IMR-90 (cell line): ENCODE data around the gene TMEM176A. TPM values are rescaled to one million over a fixed set of nuclear protein-coding genes. Genes with fewer than 3 reads are reported as not detected.

Source experiments
- ATAC-seq: fragments of 200-7000 bp; cut with Tn5 transposase; 2 replicates; pipeline ENCODE4 v1.9.1; 2020; ENCODE audit warnings: low read depth, mild to moderate bottlenecking, moderate library complexity
- BruUV-seq: library from RNA; stranded (reverse); fragments of 400-500 nt; replicated peaks from 2 replicates; lab custom pipeline; 2021; lab: Mats Ljungman, UMichigan
- CTCF ChIA-PET: fragments of 300-600 bp; formaldehyde crosslinking; extraction: SDS; loops from one replicate; lab custom pipeline; 2021; ENCODE audit warnings: antibody characterized with exemption; lab: Yijun Ruan, JAX
- POLR2A ChIA-PET: fragments of 300-600 bp; sonication (Branson Sonifier 250); formaldehyde crosslinking; loops from one replicate; lab custom pipeline; 2022; ENCODE audit warnings: antibody characterized with exemption; ENCODE audit not compliant: unreplicated experiment; lab: Charles Lee
- DNase-seq: peaks from one replicate; pipeline ENCODE4 v3.0.0; 2013
- H2AFZ ChIP-seq: replicated peaks from 2 replicates; pipeline ENCODE3; 2013; ENCODE audit warnings: low read length, mild to moderate bottlenecking; ENCODE audit not compliant: poor library complexity
- H2AK5ac ChIP-seq: 2 replicates; pipeline ENCODE4 v1.6.1; 2013; ENCODE audit warnings: low read depth, low read length, inconsistent platforms
- H2AK9ac ChIP-seq: replicated peaks from 2 replicates; pipeline ENCODE3; 2013; ENCODE audit warnings: mild to moderate bottlenecking, low read depth, low read length, moderate library complexity; ENCODE audit not compliant: poor library complexity
- H2BK120ac ChIP-seq: 2 replicates; pipeline ENCODE4 v1.6.1; 2013; ENCODE audit warnings: low read depth, low read length, inconsistent platforms
- H2BK15ac ChIP-seq: 3 replicates; pipeline ENCODE4 v1.6.1; 2013; ENCODE audit warnings: low read depth, low read length, inconsistent platforms
- H2BK20ac ChIP-seq: 2 replicates; pipeline ENCODE4 v1.6.1; 2013; ENCODE audit warnings: low read depth, mild to moderate bottlenecking, inconsistent platforms, low read length, moderate library complexity
- H2BK5ac ChIP-seq: 2 replicates; pipeline ENCODE4 v1.6.1; 2013; ENCODE audit warnings: mild to moderate bottlenecking, low read depth, low read length, inconsistent platforms; ENCODE audit not compliant: poor library complexity, severe bottlenecking
- H3K14ac ChIP-seq: replicated peaks from 2 replicates; pipeline ENCODE4 v1.6.1; 2013; ENCODE audit warnings: low read depth, low read length, inconsistent platforms
- H3K18ac ChIP-seq: 2 replicates; pipeline ENCODE4 v1.6.1; 2013; ENCODE audit warnings: low read depth, low read length, control low read depth
- H3K23ac ChIP-seq: 2 replicates; pipeline ENCODE4 v1.6.1; 2013; ENCODE audit warnings: low read depth, low read length, inconsistent platforms
- H3K27ac ChIP-seq: 2 replicates; pipeline ENCODE4 v1.5.1; 2013; ENCODE audit warnings: mild to moderate bottlenecking, control low read depth, low read length; ENCODE audit not compliant: insufficient read depth
- H3K27me3 ChIP-seq: 2 replicates; pipeline ENCODE4 v1.6.1; 2013; ENCODE audit warnings: low read length; ENCODE audit not compliant: control insufficient read depth, insufficient read depth
- H3K36me3 ChIP-seq: 2 replicates; pipeline ENCODE4 v1.6.1; 2013; ENCODE audit warnings: low read length, mixed read lengths; ENCODE audit not compliant: control insufficient read depth, insufficient read depth
- H3K4ac ChIP-seq: 2 replicates; pipeline ENCODE4 v1.6.1; 2013; ENCODE audit warnings: low read depth, low read length, inconsistent platforms
- H3K4me1 ChIP-seq: 2 replicates; pipeline ENCODE4 v1.6.1; 2013; ENCODE audit warnings: low read length, mixed read lengths; ENCODE audit not compliant: control insufficient read depth, insufficient read depth
- H3K4me2 ChIP-seq: 2 replicates; pipeline ENCODE4 v1.6.1; 2013; ENCODE audit warnings: low read depth, mild to moderate bottlenecking, control low read depth, low read length, moderate library complexity
- H3K4me3 ChIP-seq: 2 replicates; pipeline ENCODE4 v1.5.1; 2013; ENCODE audit warnings: low read depth, mild to moderate bottlenecking, control low read depth, low read length, moderate library complexity; ENCODE audit not compliant: insufficient read depth
- H3K56ac ChIP-seq: 2 replicates; pipeline ENCODE4 v1.6.1; 2013; ENCODE audit warnings: low read length, inconsistent platforms; ENCODE audit not compliant: insufficient read depth; ENCODE audit errors: extremely low read depth
- H3K79me1 ChIP-seq, 2 experiments: 2 replicates each; pipeline ENCODE4 v1.6.1; 2013; ENCODE audit warnings: low read length in 2 of 2, inconsistent platforms in 1 of 2, low read depth in 1 of 2
- H3K9ac ChIP-seq: 2 replicates; pipeline ENCODE4 v1.6.1; 2013; ENCODE audit warnings: low read depth, low read length, control low read depth
- H3K9me1 ChIP-seq: 2 replicates; pipeline ENCODE4 v1.6.1; 2013; ENCODE audit warnings: low read length, inconsistent platforms; ENCODE audit not compliant: insufficient read depth
- H3K9me3 ChIP-seq: 2 replicates; pipeline ENCODE4 v1.6.1; 2013; ENCODE audit warnings: low read length; ENCODE audit not compliant: control insufficient read depth, insufficient read depth
- H4K20me1 ChIP-seq: 2 replicates; pipeline ENCODE4 v1.6.1; 2013; ENCODE audit warnings: low read length, inconsistent platforms; ENCODE audit not compliant: insufficient read depth
- H4K5ac ChIP-seq: 2 replicates; pipeline ENCODE4 v1.6.1; 2013; ENCODE audit warnings: mild to moderate bottlenecking, low read depth, low read length, control low read depth
- H4K8ac ChIP-seq, 2 experiments: 2 replicates each; pipeline ENCODE4 v1.6.1; 2013; ENCODE audit warnings: low read depth in 2 of 2, low read length in 2 of 2, control low read depth in 1 of 2, inconsistent platforms in 1 of 2
- H4K91ac ChIP-seq: 2 replicates; pipeline ENCODE4 v1.6.1; 2013; ENCODE audit warnings: low read depth, low read length, inconsistent platforms; ENCODE audit not compliant: insufficient read depth
- CEBPB ChIP-seq: IDR thresholded peaks from 2 replicates; pipeline ENCODE4 v1.6.1; 2012; ENCODE audit warnings: low read depth, low read length, improper control_type of control experiment
- CHD1 ChIP-seq: IDR thresholded peaks from 2 replicates; pipeline ENCODE4 v1.6.1; 2012; ENCODE audit warnings: low read depth, low read length, improper control_type of control experiment
- FOS ChIP-seq: fragments of 150-350 bp; IDR thresholded peaks from 2 replicates; pipeline ENCODE4 v1.6.1; 2016; ENCODE audit warnings: low read depth, low read length
- MAZ ChIP-seq: IDR thresholded peaks from 2 replicates; pipeline ENCODE4 v1.6.1; 2012; ENCODE audit warnings: low read depth, mild to moderate bottlenecking, low read length, improper control_type of control experiment, moderate library complexity, borderline replicate concordance
- NFE2L2 ChIP-seq: fragments of 150-350 bp; IDR thresholded peaks from 2 replicates; pipeline ENCODE4 v1.6.1; 2016; ENCODE audit warnings: low read depth, mild to moderate bottlenecking, low read length
- RAD21 ChIP-seq: IDR thresholded peaks from 2 replicates; pipeline ENCODE4 v1.6.1; 2012; ENCODE audit warnings: low read length, improper control_type of control experiment
- SMC3 ChIP-seq: fragments of 150-350 bp; IDR thresholded peaks from 2 replicates; pipeline ENCODE4 v1.6.1; 2016; ENCODE audit warnings: low read depth, mild to moderate bottlenecking, antibody characterized with exemption, low read length, moderate library complexity
- WGBS, 2 experiments: methylation state at CpG; one replicate each; pipeline versions ENCODE4 v1.1.5 to v1.1.7; 2013; ENCODE audit warnings: missing lambda C conversion rate in 2 of 2; ENCODE audit not compliant: insufficient read length in 1 of 2; ENCODE audit errors: extremely low coverage in 2 of 2; 5-methylcytosine and 5-hydroxymethylcytosine counted together
- dilution Hi-C: fragments of 300-500 bp; cut with HindIII; formaldehyde crosslinking; loops from one replicate; pipeline ENCODE4 v1.14.3; 2018; ENCODE audit warnings: low sequenced_read_pairs; ENCODE audit not compliant: unreplicated experiment
- in situ Hi-C: fragments of 300-500 bp; cut with MboI; formaldehyde crosslinking; loops from 3 replicates; pipeline ENCODE4 v1.14.3; 2019; ENCODE audit warnings: low sequenced_read_pairs, inconsistent platforms, mixed read lengths
- intact Hi-C: fragments of 100-400 bp; cut with micrococcal nuclease; formaldehyde crosslinking; loops from 2 replicates; pipeline ENCODE4 v1.10.0; 2022
- polyA plus RNA-seq, 3 experiments: library from polyadenylated mRNA; depleted of rRNA; stranded (reverse); fragments of >200 nt; gene quantifications; 2 replicates each; pipeline ENCODE4 v1.2.3, GENCODE V29; 2012; ENCODE audit warnings: low replicate concordance in 1 of 3
- total RNA-seq: library from RNA; depleted of rRNA; stranded (reverse); fragments of >200 nt; gene quantifications from 2 replicates; pipeline ENCODE4 v1.2.3, GENCODE V29; 2012
- TF ChIP-seq, protein P1 (sequence below): fragments of 150-350 bp; IDR thresholded peaks from 2 replicates; pipeline ENCODE4 v1.6.1; 2016; ENCODE audit warnings: low read depth, mild to moderate bottlenecking, low read length, moderate library complexity, borderline replicate concordance

The TMEM176A gene
- total and polyA plus RNA-seq, 2 of the 4 experiments (the other 2 are of a cell fraction), result not detected

DNA sequence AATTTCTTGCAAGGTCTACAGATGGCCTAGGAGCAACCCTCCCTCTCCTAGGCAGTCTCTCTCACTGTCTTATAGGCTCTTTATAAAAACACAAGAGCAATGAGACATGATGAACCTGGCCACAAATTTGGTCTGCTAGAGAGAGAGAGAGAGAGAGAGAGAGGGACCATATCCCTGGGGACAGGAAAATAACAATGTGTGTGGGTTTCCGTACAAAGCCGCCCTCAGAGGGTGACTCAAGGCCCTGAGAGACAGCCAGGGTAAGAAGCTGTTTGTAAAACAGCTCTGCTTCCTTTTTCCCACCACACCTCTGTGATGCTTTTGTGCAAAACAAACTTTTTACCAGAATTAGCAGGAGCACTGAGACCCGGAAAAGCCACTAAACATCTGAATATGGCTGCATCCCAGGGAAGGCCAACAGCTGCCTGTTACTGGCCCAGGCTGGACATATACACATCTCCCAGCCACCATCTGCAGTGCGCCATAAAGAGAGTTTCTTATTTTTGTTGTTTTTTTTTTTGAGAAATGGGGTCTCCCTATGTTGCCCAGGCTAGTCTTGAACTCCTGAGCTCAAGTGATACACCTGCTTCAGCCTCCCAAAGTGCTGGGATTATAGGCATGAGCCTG is 45.0 kb upstream of the TMEM176A start:
- no peaks in the 10 kb centered on the region for H3K27me3 ChIP-seq

More for the DNA sequence above, 45.0 kb upstream of the TMEM176A start:
- Histone ChIP-seq H4K5ac (no peak overlapping the region), H2BK15ac (no peak overlapping the region), H2BK5ac (no peak overlapping the region), H3K79me1 (no peaks in the 10 kb centered on the region), H2BK120ac (no peak overlapping the region), H3K14ac (no peak overlapping the region), H4K20me1 (no peaks in the 10 kb centered on the region), H3K4me1 (no peaks in the 10 kb centered on the region), H4K8ac (no peak overlapping the region), H2BK20ac (no peak overlapping the region), H3K18ac (no peak overlapping the region), H3K4me3 (no peak overlapping the region), H3K9me1 (no peaks in the 10 kb centered on the region), H2AFZ (no peak overlapping the region), H3K9ac (no peak overlapping the region), H3K36me3 (no peaks in the 10 kb centered on the region), H4K91ac (no peak overlapping the region), H3K9me3 (no peaks in the 10 kb centered on the region), H3K56ac (no peak overlapping the region), H2AK5ac (no peak overlapping the region), H3K23ac (no peak overlapping the region), H3K4ac (no peak overlapping the region), H2AK9ac (no peak overlapping the region), H3K27ac (no peak overlapping the region), H3K4me2 (no peak overlapping the region)
- dilution Hi-C loops, result no loop called here
- intact Hi-C loops, result loop anchor here (10.0 kb wide), 1 partner anchor 471 kb away; no protein-coding TSS in a partner anchor
- ChIA-PET POLR2A (no interaction called here), CTCF (no interaction called here)
- no peak for DNase-seq
- in situ Hi-C loops, result no loop called here
- TF ChIP-seq NFE2L2, result no peak
- TF ChIP-seq MAZ, result no peak
- TF ChIP-seq, protein P1, sequence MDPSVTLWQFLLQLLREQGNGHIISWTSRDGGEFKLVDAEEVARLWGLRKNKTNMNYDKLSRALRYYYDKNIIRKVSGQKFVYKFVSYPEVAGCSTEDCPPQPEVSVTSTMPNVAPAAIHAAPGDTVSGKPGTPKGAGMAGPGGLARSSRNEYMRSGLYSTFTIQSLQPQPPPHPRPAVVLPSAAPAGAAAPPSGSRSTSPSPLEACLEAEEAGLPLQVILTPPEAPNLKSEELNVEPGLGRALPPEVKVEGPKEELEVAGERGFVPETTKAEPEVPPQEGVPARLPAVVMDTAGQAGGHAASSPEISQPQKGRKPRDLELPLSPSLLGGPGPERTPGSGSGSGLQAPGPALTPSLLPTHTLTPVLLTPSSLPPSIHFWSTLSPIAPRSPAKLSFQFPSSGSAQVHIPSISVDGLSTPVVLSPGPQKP, result no peak
- TF ChIP-seq CHD1, result no peak
- no peak for TF ChIP-seq SMC3
- TF ChIP-seq RAD21, result no peak
- no peak for TF ChIP-seq FOS
- TF ChIP-seq CEBPB, result no peak
- ATAC-seq, result no peak
- BruUV-seq, result no TSS peak
- WGBS, 2 experiments, result no CpG with 5 or more reads among the region's 4 CpGs
